Coronary artery (tissue), 2 donors: ENCODE results near the gene PLXNA1.

Experiments
- DNase-seq: peaks from one replicate; pipeline ENCODE4 v3.0.0-alpha.2; 2017; ENCODE audit warnings: low spot score
- H3K27ac ChIP-seq, 2 donors: fragments of 200-600 bp; sonication (generic); one replicate each; pipeline ENCODE4 v1.5.1; 2016 to 2019
- H3K4me3 ChIP-seq: fragments of 200-600 bp; sonication (generic); 2 replicates; pipeline ENCODE4 v1.5.1; 2016; ENCODE audit warnings: mild to moderate bottlenecking, moderate library complexity
- CTCF ChIP-seq: fragments of 200-600 bp; sonication (generic); IDR thresholded peaks from one replicate; pipeline ENCODE4 v1.5.1; 2019; ENCODE audit warnings: antibody characterized with exemption

The PLXNA1 gene

GRCh38 chr3:127026661-127027060, 43.7 kb downstream of the PLXNA1 start:
- H3K4me3 ChIP-seq: no peak overlapping the region
- no peak for DNase-seq
- H3K27ac ChIP-seq: no peak overlapping the region
- no peak for TF ChIP-seq CTCF

GRCh38 chr3:127027061-127027735, 44.3 kb downstream of the PLXNA1 start:
- H3K27ac ChIP-seq: no peak overlapping the region
- no peak for TF ChIP-seq CTCF
- H3K4me3 ChIP-seq: no peak overlapping the region
- DNase-seq: no peak

- H3K27ac ChIP-seq: no peak overlapping the region
- H3K4me3 ChIP-seq: no peak overlapping the region
- no peak for DNase-seq
- TF ChIP-seq CTCF: no peak
Measured at GRCh38 chr3:127027811-127028548, 45.1 kb downstream of the PLXNA1 start.

- Histone ChIP-seq H3K27ac (no peak overlapping the region), H3K4me3 (no peak overlapping the region)
- DNase-seq: no peak
- no peak for TF ChIP-seq CTCF
Measured at GRCh38 chr3:127028781-127029657, 46.1 kb downstream of the PLXNA1 start.

- H3K27ac ChIP-seq: no peak overlapping the region
- no peak for DNase-seq
- TF ChIP-seq CTCF: no peak
- no peak overlapping the region for H3K4me3 ChIP-seq
Measured at GRCh38 chr3:127029658-127030507, 47.0 kb downstream of the PLXNA1 start.

GRCh38 chr3:127030508-127031412, 47.8 kb downstream of the PLXNA1 start:
- Histone ChIP-seq H3K4me3 (no peak overlapping the region), H3K27ac (no peak overlapping the region)
- TF ChIP-seq CTCF: no peak
- DNase-seq: no peak
